Left colon (tissue), 2 donors: ENCODE results near the gene GIPR. TPM values are rescaled to one million over a fixed set of nuclear protein-coding genes. Genes with fewer than 3 reads are reported as not detected.
A peak's percentile ranks its signal among the peaks of the same experiment; 100 is the strongest.
"Not testable (repeated sequence)": the region's sequence is repeated elsewhere in the genome, so short reads cannot be mapped to it uniquely, and the experiment has no call there.

ENCODE experiments used
- ATAC-seq: fragments of 200-7000 bp; cut with Tn5 transposase; one replicate; pipeline ENCODE4 v1.9.1; 2020; ENCODE audit warnings: mild to moderate bottlenecking, moderate library complexity
- DNase-seq, 2 donors: peaks; one replicate each; pipeline ENCODE4 v3.0.0-alpha.2; 2020
- intact Hi-C, 2 donors: fragments of 100-400 bp; cut with DNase I in 1 of 2; cut with micrococcal nuclease in 1 of 2; formaldehyde crosslinking; loops; one replicate each; pipeline versions ENCODE4 v1.11.2 to v1.14.0; 2022; cut with DNase I, micrococcal nuclease
- microRNA-seq, 2 donors: library from miRNA; unstranded; fragments of <30 nt; microRNA quantifications; one replicate each; pipeline versions ENCODE4 v1.1.0 to v1.2.0, GENCODE V29; 2020
- total RNA-seq, 2 donors: library from RNA; stranded (reverse); fragmentation: NEBNext Ultra II Directional; extraction: Animal tissue kit (Norgen Biotek cat#: 25700); gene quantifications; one replicate each; pipeline ENCODE4 v1.2.1, GENCODE V29; 2021
- donor health status: DM: no; HTN: no; CAD: no.
- donor health status: DM: yes; HTN: yes; CAD: no.

The GIPR gene
- total RNA-seq, 2 donors from 2014 or later = 21.2 to 22.6 TPM

DNA sequence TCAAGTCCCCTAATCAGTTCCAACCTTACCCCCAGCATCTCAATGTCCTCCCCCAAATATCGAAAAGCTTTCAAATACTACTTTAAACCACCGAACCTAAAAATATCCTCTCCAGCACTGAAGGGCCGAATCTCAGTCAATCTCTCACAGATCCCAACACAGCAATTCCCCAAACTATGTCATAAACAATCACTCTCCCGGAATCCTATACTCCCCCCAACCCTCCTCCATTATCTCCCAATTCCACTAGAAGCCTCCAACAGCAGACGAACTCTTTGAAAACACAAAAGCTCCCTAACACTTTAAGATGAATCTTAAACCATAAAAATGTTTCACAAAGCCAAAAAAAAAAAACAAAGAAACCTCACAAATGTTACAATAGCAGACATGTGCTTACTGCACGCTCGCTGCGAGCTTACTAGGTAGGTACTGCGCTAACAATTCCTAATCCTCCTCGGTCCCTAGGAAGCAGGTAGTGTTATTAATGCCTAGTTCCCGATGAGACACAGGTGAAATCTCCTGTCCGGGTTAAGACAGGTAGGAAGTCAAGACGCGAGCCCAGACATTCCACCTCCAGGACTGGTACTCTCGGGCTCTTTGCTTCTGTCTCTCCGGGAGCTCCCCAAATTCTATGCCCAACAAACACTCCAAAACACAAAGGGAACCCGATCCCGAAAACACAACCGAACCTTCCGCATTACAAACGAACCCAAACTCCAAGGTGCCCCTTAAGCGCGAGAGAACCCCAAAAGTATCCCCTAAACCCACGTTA, 48.5 kb downstream of the GIPR start:
- ATAC-seq = peak; percentile 21
- intact Hi-C loops = loop anchor here in 1 of 2 donors (10.0 kb wide), 1 partner anchor 48 kb away; the partner anchor contains the start of gene SIX5
- peak in 1 of 2 donors; percentile 50 for DNase-seq

DNA sequence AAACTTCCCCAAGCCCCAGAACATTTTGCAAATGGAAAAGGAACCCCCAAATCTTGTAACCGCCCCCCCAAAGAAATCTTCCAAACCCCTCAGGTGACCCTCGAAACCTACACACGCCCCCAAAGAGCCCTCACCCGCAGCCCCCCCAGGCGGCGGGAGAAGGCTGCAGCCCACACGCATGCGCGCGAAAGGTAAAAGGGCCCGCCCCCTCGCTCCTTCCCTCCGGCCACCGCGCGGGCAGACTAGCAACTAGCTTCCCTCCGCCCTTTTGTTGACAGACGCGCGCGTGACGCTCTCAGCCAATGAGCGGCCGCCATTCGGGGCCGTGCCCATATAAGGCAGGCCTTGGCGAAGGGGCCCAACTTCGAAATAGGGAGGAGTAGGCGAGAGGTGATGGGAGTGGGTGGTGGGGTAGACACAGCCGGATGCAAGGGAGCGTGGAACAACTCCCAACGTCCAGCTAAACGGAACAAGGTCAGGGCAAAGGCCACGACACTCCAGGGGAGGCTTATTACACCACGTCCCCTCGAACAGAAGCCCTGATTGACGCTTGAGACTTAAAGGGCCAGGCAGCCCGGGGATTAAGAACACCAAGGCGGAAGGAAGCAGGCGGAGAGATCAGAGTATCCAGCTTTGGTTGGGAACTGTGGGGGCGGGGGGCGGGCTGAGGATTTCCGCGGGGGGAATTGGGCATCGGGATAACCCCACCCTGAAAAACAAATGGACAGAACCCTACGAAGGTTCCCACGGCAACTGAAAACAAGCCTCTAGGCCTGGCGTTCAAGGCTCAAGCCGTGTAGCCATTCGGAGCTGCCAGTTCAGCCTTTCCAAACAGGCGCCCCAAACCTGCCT, 49.3 kb downstream of the GIPR start:
- intact Hi-C loops = loop anchor here in 1 of 2 donors (10.0 kb wide), 1 partner anchor 47 kb away; the partner anchor contains the start of gene SIX5
- ATAC-seq (peak; percentile 84), DNase-seq (peak; percentile 98 to 99)

GRCh38 chr19:45717983-45718650, 50.1 kb downstream of the GIPR start:
- no peak for ATAC-seq
- peak in 1 of 2 donors; percentile 52 for DNase-seq
- intact Hi-C loops = loop anchor here in 1 of 2 donors (10.0 kb wide), 1 partner anchor 47 kb away; the partner anchor contains the start of gene SIX5

- DNase-seq, intact Hi-C loops, ATAC-seq: not testable (repeated sequence)
Observed at GRCh38 chr19:45720065-45720464, 52.0 kb downstream of the GIPR start.

DNA sequence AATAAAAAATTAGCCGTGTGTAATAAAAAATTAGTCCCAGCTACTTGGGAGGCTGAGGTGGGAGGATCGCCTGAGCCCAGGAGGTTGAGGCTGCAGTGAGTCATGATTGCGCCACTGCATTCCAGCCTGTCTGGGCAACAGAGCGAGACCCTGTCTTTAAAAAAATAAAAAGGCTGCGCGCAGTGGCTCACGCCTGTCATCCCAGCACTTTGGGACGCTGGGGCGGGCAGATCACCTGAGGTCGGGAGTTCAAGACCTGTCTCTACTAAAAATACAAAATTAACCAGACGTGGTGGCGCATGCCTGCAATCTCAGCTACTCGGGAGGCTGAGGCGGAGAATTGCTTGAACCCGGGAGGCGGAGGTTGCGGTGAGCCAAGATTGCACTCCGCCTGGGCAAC, 60.7 kb downstream of the GIPR start:
- intact Hi-C loops, ATAC-seq, DNase-seq: not testable (repeated sequence)

GRCh38 chr19:45729800-45730290, 61.8 kb downstream of the GIPR start:
- intact Hi-C loops = no loop called here
- peak; percentile 30 to 49 for DNase-seq
- ATAC-seq = peak; percentile 14

DNA sequence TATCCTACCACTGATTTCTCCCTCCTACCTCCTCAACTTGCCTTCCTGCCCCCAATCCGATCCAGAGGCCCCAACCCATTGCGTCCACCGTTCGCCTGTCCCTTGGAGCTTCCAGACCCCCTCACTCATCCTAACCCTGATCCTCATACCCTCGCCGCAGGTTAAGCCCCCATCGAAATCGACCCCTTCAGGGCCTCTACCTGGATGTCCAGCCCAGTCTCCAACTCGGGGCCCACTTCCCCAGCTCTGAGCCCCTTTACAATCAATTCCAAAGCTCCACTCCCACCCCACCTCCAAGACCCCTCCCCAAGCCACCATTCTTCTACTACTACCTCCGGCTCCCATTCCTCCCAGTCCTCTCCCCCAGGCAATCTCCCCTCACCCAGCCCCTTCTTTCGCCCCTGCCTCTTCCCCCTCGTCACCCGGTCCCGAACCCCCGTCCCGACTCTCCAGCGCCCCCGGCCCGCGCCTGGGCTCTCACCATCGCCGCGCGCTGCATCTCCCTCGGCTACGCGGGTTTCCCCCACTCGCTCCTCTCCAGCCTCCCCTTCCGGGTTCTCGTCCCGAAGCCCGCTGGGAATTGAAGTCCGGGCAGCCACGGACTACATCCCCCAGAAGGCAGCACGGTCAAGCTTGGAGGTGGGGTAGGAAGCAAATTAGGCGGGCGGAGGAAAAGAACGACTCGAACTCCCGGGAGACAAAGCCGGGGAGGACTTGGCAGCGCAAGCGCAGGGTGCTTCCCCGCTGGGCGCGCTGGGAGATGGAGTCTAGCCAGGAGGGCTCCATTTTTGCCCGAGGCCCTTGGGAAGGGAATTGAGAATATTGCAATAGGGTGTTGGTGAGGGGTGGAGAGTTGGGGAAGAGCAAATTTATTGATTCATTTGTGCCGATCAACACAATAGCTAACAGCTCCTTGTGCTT, 62.6 kb downstream of the GIPR start, which contains the start of gene FBXO46:
FBXO46 (minus strand) TSS at position 529 of the 921 bp plus-strand sequence. CDS start 17,401 bp downstream, outside the sequence.
- intact Hi-C loops = no loop called here
- ATAC-seq = peak; percentile 96

More for the DNA sequence above, 62.6 kb downstream of the GIPR start, which contains the start of gene FBXO46:
- DNase-seq = peak; percentile 94 to 99

Small RNA genes lying within 50 kb of the gene (microRNA-seq; reads per million reads assigned to microRNA genes)
- gene MIR330 (105 to 192 reads per million in 2 donors), gene MIR642A (0 reads per million in 2 donors), gene MIR642B (0 reads per million in 2 donors)

Other genes starting within 250 kb of the GIPR start
- gene ERCC1, start 244.3 kb upstream of the GIPR start, total RNA-seq = 10 to 100 TPM; 37.1 to 43.6 TPM
- gene FOSB, start 200.2 kb upstream of the GIPR start, total RNA-seq = 10 to 100 TPM in 1 of 2 donors, 1 to 10 TPM in 1; 4.4 to 46.0 TPM
- 1 to 10 TPM; 3.4 to 6.1 TPM for gene RTN2, start 171.2 kb upstream of the GIPR start, total RNA-seq
- 1 to 10 TPM in 1 of 2 donors, under 1 TPM in 1; 0.37 to 1.6 TPM for gene PPM1N, start 169.8 kb upstream of the GIPR start, total RNA-seq
- gene VASP, start 160.7 kb upstream of the GIPR start, total RNA-seq = 100 to 1,000 TPM; 218 to 260 TPM
- gene OPA3, start 83.4 kb upstream of the GIPR start, total RNA-seq = 10 to 100 TPM; 12.9 to 14.0 TPM
- 1 to 10 TPM in 1 of 2 donors, under 1 TPM in 1; 0.59 to 1.5 TPM for gene GPR4, start 66.0 kb upstream of the GIPR start, total RNA-seq
- 100 to 1,000 TPM; 105 TPM for gene EML2, start 28.8 kb upstream of the GIPR start, total RNA-seq
- gene SNRPD2, start 23.7 kb downstream of the GIPR start, total RNA-seq = 100 to 1,000 TPM; 205 to 223 TPM
- 10 to 100 TPM in 1 of 2 donors, 1 to 10 TPM in 1; 10.0 to 10.3 TPM for gene QPCTL, start 24.4 kb downstream of the GIPR start, total RNA-seq
- gene FBXO46, start 62.7 kb downstream of the GIPR start, total RNA-seq = 10 to 100 TPM; 27.3 to 28.0 TPM
- gene MEIOSIN, start 65.2 kb downstream of the GIPR start, total RNA-seq = not detected
- gene SIX5, start 101.0 kb downstream of the GIPR start, total RNA-seq = 10 to 100 TPM in 1 of 2 donors, 1 to 10 TPM in 1; 9.2 to 12.6 TPM
- gene DMPK, start 114.3 kb downstream of the GIPR start, total RNA-seq = 10 to 100 TPM; 28.4 to 38.2 TPM
- gene DMWD, start 124.6 kb downstream of the GIPR start, total RNA-seq = 10 to 100 TPM; 29.7 to 38.7 TPM
- under 1 TPM; 0.14 to 0.27 TPM for gene RSPH6A, start 147.1 kb downstream of the GIPR start, total RNA-seq
- 10 to 100 TPM; 53.8 to 62.7 TPM for gene SYMPK, start 194.9 kb downstream of the GIPR start, total RNA-seq
- gene FOXA3, start 196.1 kb downstream of the GIPR start, total RNA-seq = 10 to 100 TPM; 31.5 to 53.7 TPM
- gene IRF2BP1, start 217.9 kb downstream of the GIPR start, total RNA-seq = 10 to 100 TPM; 22.8 to 25.0 TPM
- gene MYPOP, start 234.4 kb downstream of the GIPR start, total RNA-seq = 10 to 100 TPM; 10.4 to 11.9 TPM
- gene NANOS2, start 246.6 kb downstream of the GIPR start, total RNA-seq = not detected